Mesenchymal stem cell (in vitro differentiated cells and primary cell): ENCODE results near the gene OSMR.
A peak's percentile ranks its signal among the peaks of the same experiment; 100 is the strongest.

Source experiments
- DNase-seq: peaks from one replicate; pipeline ENCODE4 v3.0.0-alpha.2; 2013
- H2AFZ ChIP-seq: one replicate; pipeline ENCODE4 v1.6.1; 2013; ENCODE audit warnings: low read depth, mild to moderate bottlenecking, control low read depth, inconsistent platforms, low read length, moderate library complexity
- H2AK5ac ChIP-seq: 2 replicates; pipeline ENCODE4 v1.6.1; 2013; ENCODE audit warnings: low read length, moderate library complexity, mild to moderate bottlenecking, inconsistent platforms; ENCODE audit not compliant: severe bottlenecking
- H2BK120ac ChIP-seq: one replicate; pipeline ENCODE4 v1.6.1; 2013; ENCODE audit warnings: low read depth, mild to moderate bottlenecking, inconsistent platforms, low read length, moderate library complexity
- H2BK12ac ChIP-seq, 2 experiments: one replicate each; pipeline ENCODE4 v1.6.1; 2013; ENCODE audit warnings: inconsistent platforms in 2 of 2, low read length in 2 of 2, mild to moderate bottlenecking in 2 of 2, moderate library complexity in 2 of 2, control low read depth in 1 of 2
- H2BK15ac ChIP-seq: one replicate; pipeline ENCODE4 v1.6.1; 2013; ENCODE audit warnings: mild to moderate bottlenecking, low read depth, inconsistent platforms; ENCODE audit not compliant: poor library complexity, severe bottlenecking
- H2BK5ac ChIP-seq: 2 replicates; pipeline ENCODE4 v1.6.1; 2013; ENCODE audit warnings: low read depth, mild to moderate bottlenecking, low read length, control low read depth, inconsistent platforms; ENCODE audit not compliant: poor library complexity, severe bottlenecking
- H3K14ac ChIP-seq, 2 experiments: one replicate each; pipeline ENCODE4 v1.6.1; 2013; ENCODE audit warnings: inconsistent platforms in 2 of 2, low read length in 2 of 2, control low read depth in 1 of 2, mild to moderate bottlenecking in 1 of 2, moderate library complexity in 1 of 2
- H3K18ac ChIP-seq, 2 experiments: one replicate each; pipeline ENCODE4 v1.6.1; 2013; ENCODE audit warnings: inconsistent platforms in 2 of 2, low read length in 2 of 2, control low read depth in 1 of 2, low read depth in 1 of 2, mild to moderate bottlenecking in 1 of 2
- H3K23ac ChIP-seq, 2 experiments: one replicate each; pipeline ENCODE4 v1.6.1; 2013; ENCODE audit warnings: inconsistent platforms in 2 of 2, low read length in 2 of 2, mild to moderate bottlenecking in 2 of 2, moderate library complexity in 2 of 2, control low read depth in 1 of 2
- H3K27ac ChIP-seq: 2 replicates; pipeline ENCODE4 v1.5.1; 2013; ENCODE audit warnings: mild to moderate bottlenecking, moderate library complexity, low read length, control low read depth, inconsistent platforms; ENCODE audit not compliant: poor library complexity, severe bottlenecking
- H3K27me3 ChIP-seq, 2 experiments: 2 replicates each; pipeline versions ENCODE4 v1.6.1 to v1.7.0; 2013; ENCODE audit warnings: low read length in 2 of 2, mild to moderate bottlenecking in 2 of 2, moderate library complexity in 2 of 2, control low read depth in 1 of 2, inconsistent platforms in 1 of 2; ENCODE audit not compliant: control insufficient read depth in 1 of 2, insufficient read depth in 1 of 2
- H3K36me3 ChIP-seq, 2 experiments: 2 replicates each; pipeline versions ENCODE4 v1.6.1 to v1.7.0; 2013; ENCODE audit warnings: low read length in 2 of 2, control low read depth in 1 of 2, inconsistent platforms in 1 of 2, low read depth in 1 of 2, mild to moderate bottlenecking in 1 of 2; ENCODE audit not compliant: insufficient read depth in 2 of 2, control insufficient read depth in 1 of 2
- H3K4ac ChIP-seq, 2 experiments: one replicate each; pipeline ENCODE4 v1.6.1; 2013; ENCODE audit warnings: inconsistent platforms in 2 of 2, low read length in 2 of 2, mild to moderate bottlenecking in 2 of 2, moderate library complexity in 2 of 2, control low read depth in 1 of 2, low read depth in 1 of 2
- H3K4me1 ChIP-seq: 2 replicates; pipeline ENCODE4 v1.6.1; 2013; ENCODE audit warnings: low read depth, low read length, control low read depth; ENCODE audit not compliant: control insufficient read depth, insufficient read depth
- H3K4me2 ChIP-seq: 2 replicates; pipeline ENCODE4 v1.6.1; 2013; ENCODE audit warnings: low read length, mild to moderate bottlenecking, inconsistent platforms; ENCODE audit not compliant: poor library complexity, severe bottlenecking
- H3K4me3 ChIP-seq, 2 experiments: 2 replicates each; pipeline versions ENCODE4 v1.5.1 to v1.7.0; 2013; ENCODE audit warnings: low read length in 2 of 2, mild to moderate bottlenecking in 2 of 2, control low read depth in 1 of 2, low read depth in 1 of 2; ENCODE audit not compliant: insufficient read depth in 1 of 2
- H3K79me1 ChIP-seq: replicated peaks from 2 replicates; pipeline ENCODE4 v1.6.1; 2013; ENCODE audit warnings: mild to moderate bottlenecking, control low read depth, low read length, inconsistent platforms; ENCODE audit not compliant: poor library complexity, severe bottlenecking
- H3K9ac ChIP-seq: 2 replicates; pipeline ENCODE4 v1.7.0; 2013; ENCODE audit warnings: mild to moderate bottlenecking, low read length, moderate library complexity
- H3K9me3 ChIP-seq: 2 replicates; pipeline ENCODE4 v1.7.0; 2013; ENCODE audit warnings: mild to moderate bottlenecking, low read length; ENCODE audit not compliant: control insufficient read depth
- H4K8ac ChIP-seq: one replicate; pipeline ENCODE4 v1.6.1; 2013; ENCODE audit warnings: inconsistent platforms, mild to moderate bottlenecking, low read length, moderate library complexity
- H4K91ac ChIP-seq: one replicate; pipeline ENCODE4 v1.6.1; 2013; ENCODE audit warnings: mild to moderate bottlenecking, low read length, inconsistent platforms
- WGBS: methylation state at CpG from one replicate; pipeline ENCODE4 v1.1.7; 2013; ENCODE audit warnings: mixed read lengths; 5-methylcytosine and 5-hydroxymethylcytosine counted together

Gene OSMR

GRCh38 chr5:38853753-38854470, 8.1 kb downstream of the OSMR start:
- H2BK15ac ChIP-seq = no peak overlapping the region
- peak overlapping the region; percentile 18 for H3K27ac ChIP-seq
- H2BK5ac ChIP-seq = no peak overlapping the region
- no peaks in the 10 kb centered on the region for H3K27me3 ChIP-seq
- H2AFZ ChIP-seq = no peak overlapping the region
- H3K23ac ChIP-seq = no peak overlapping the region
- peaks cover 26% of the 10 kb centered on the region for H3K79me1 ChIP-seq
- no peak overlapping the region for H3K4me2 ChIP-seq
- peaks cover 4% of the 10 kb centered on the region for H3K4me1 ChIP-seq
- WGBS = 55% methylated on average over 6 of the region's 6 CpGs
- H2AK5ac ChIP-seq = no peak overlapping the region
- peak; percentile 92 for DNase-seq
- peaks cover 10 to 76% of the 10 kb centered on the region in 2 experiments for H3K36me3 ChIP-seq
- H3K4ac ChIP-seq = no peak overlapping the region
- peak overlapping the region in 1 of 2 experiments; percentile 42 for H3K4me3 ChIP-seq
- no peak overlapping the region for H3K14ac ChIP-seq
- H3K9me3 ChIP-seq = peaks cover under 1% of the 10 kb centered on the region
- no peak overlapping the region for H2BK12ac ChIP-seq
- no peak overlapping the region for H4K91ac ChIP-seq
- no peak overlapping the region for H4K8ac ChIP-seq
- H3K18ac ChIP-seq = no peak overlapping the region
- H2BK120ac ChIP-seq = no peak overlapping the region
- peak overlapping the region; percentile 71 for H3K9ac ChIP-seq

- WGBS = 96% methylated on average over 7 of the region's 7 CpGs
Observed at GRCh38 chr5:38854907-38855306, 9.1 kb downstream of the OSMR start.

GRCh38 chr5:38856660-38857059, 10.8 kb downstream of the OSMR start:
- WGBS = 92% methylated on average over 2 of the region's 2 CpGs
- Histone ChIP-seq H3K4me3 (no peak overlapping the region), H2BK120ac (no peak overlapping the region), H4K8ac (no peak overlapping the region), H2BK5ac (no peak overlapping the region), H2AFZ (no peak overlapping the region), H3K4ac (no peak overlapping the region), H3K4me2 (no peak overlapping the region), H2BK15ac (no peak overlapping the region), H3K79me1 (peaks cover 20% of the 10 kb centered on the region), H3K23ac (no peak overlapping the region), H2AK5ac (no peak overlapping the region), H2BK12ac (no peak overlapping the region), H3K4me1 (peaks cover 4% of the 10 kb centered on the region), H4K91ac (no peak overlapping the region), H3K9me3 (peaks cover 6% of the 10 kb centered on the region), H3K27me3 (no peaks in the 10 kb centered on the region), H3K27ac (no peak overlapping the region), H3K18ac (no peak overlapping the region), H3K36me3 (peaks cover 7 to 60% of the 10 kb centered on the region in 2 experiments), H3K14ac (no peak overlapping the region), H3K9ac (no peak overlapping the region)
- DNase-seq = no peak

More at GRCh38 chr5:38854907-38855306, 9.1 kb downstream of the OSMR start:
- Histone ChIP-seq H3K18ac (no peak overlapping the region), H2AFZ (no peak overlapping the region), H2BK120ac (no peak overlapping the region), H2AK5ac (no peak overlapping the region), H3K27ac (no peak overlapping the region), H4K91ac (no peak overlapping the region), H2BK12ac (no peak overlapping the region), H2BK15ac (no peak overlapping the region), H3K14ac (peak overlapping the region in 1 of 2 experiments; percentile 68), H3K4me3 (peak overlapping the region in 1 of 2 experiments; percentile 42), H3K79me1 (peaks cover 26% of the 10 kb centered on the region), H3K9ac (peak overlapping the region; percentile 71), H2BK5ac (no peak overlapping the region), H3K36me3 (peaks cover 10 to 77% of the 10 kb centered on the region in 2 experiments), H3K27me3 (no peaks in the 10 kb centered on the region), H3K4ac (no peak overlapping the region), H4K8ac (no peak overlapping the region), H3K4me1 (peaks cover 4% of the 10 kb centered on the region), H3K23ac (no peak overlapping the region), H3K4me2 (no peak overlapping the region), H3K9me3 (peaks cover 6% of the 10 kb centered on the region)
- no peak for DNase-seq

GRCh38 chr5:38858839-38859238, 13.0 kb downstream of the OSMR start:
- Histone ChIP-seq H2BK15ac (no peak overlapping the region), H2AFZ (no peak overlapping the region), H4K8ac (no peak overlapping the region), H3K79me1 (peaks cover 20% of the 10 kb centered on the region), H3K27ac (no peak overlapping the region), H3K4me2 (no peak overlapping the region), H3K4ac (no peak overlapping the region), H2BK12ac (no peak overlapping the region), H3K18ac (no peak overlapping the region), H3K27me3 (no peaks in the 10 kb centered on the region), H3K4me3 (no peak overlapping the region), H3K14ac (no peak overlapping the region), H3K23ac (no peak overlapping the region), H2AK5ac (no peak overlapping the region), H3K9ac (no peak overlapping the region), H4K91ac (no peak overlapping the region), H3K36me3 (peaks cover 7 to 53% of the 10 kb centered on the region in 2 experiments), H2BK120ac (no peak overlapping the region), H2BK5ac (no peak overlapping the region), H3K9me3 (peaks cover 10% of the 10 kb centered on the region), H3K4me1 (peaks cover 4% of the 10 kb centered on the region)
- WGBS = 76% methylated on average over 3 of the region's 3 CpGs
- DNase-seq = no peak
